Measurements from ENCODE around the gene VAMP3.

- TF ChIP-seq CTCF (IDR thresholded peaks at IDR 0.05) (no peak), EZH2 (IDR thresholded peaks at IDR 0.05; ENCODE audit: borderline replicate concordance, insufficient read depth, low read depth, low read length, poor library complexity, severe bottlenecking) (no peak)
Observed at GRCh38 chr1:7738044-7738443, 33.1 kb upstream of the VAMP3 start.
